Lower leg skin (tissue), 3 donors: ENCODE measurements around the gene TMED9.

Experiments used
- POLR2A ChIP-seq, 2 donors: fragments of 450-650 bp; IDR thresholded peaks; one replicate each; pipeline ENCODE4 v1.6.1; 2016 to 2017; ENCODE audit warnings: antibody characterized with exemption in 2 of 2, mild to moderate bottlenecking in 1 of 2, moderate library complexity in 1 of 2
- TF ChIP-seq, protein P1 (sequence below), 3 donors: fragments of 450-650 bp; IDR thresholded peaks; one replicate each; pipeline ENCODE4 v1.5.1; 2016; ENCODE audit warnings: antibody characterized with exemption in 3 of 3, mild to moderate bottlenecking in 3 of 3, moderate library complexity in 2 of 3

DNA sequence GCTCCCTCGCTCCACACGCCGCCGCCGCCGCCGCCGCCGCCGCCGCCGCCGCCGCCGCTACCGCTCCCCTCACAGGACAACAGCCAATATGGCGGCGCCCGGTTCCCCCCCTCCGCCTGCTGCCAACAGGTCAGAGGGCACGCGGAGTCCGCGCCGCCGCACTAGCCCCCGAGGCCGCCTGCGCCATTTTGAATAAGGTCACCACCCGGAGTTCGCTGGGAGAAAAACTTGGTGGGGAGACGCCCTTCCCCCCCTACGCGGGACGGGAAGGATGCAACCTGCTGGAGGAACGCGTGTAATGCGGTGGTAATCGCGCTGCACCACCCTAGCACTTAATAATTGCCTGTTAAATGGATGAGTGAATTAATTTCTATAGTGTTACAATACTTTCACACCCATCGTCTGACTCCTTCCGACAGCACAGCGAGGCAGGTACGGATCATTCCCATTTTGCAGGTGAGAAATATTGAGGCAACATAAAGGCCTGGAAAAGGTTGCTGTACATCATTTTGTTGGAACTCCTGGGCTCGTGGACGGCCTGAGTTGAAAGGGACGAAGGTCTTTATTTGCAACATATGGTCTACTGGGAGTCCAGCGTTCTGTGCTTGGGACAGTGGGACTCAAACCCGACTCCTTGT lies 37.4 kb upstream of the TMED9 start, which contains the start of gene FAM193B:
- TF ChIP-seq, protein P1, sequence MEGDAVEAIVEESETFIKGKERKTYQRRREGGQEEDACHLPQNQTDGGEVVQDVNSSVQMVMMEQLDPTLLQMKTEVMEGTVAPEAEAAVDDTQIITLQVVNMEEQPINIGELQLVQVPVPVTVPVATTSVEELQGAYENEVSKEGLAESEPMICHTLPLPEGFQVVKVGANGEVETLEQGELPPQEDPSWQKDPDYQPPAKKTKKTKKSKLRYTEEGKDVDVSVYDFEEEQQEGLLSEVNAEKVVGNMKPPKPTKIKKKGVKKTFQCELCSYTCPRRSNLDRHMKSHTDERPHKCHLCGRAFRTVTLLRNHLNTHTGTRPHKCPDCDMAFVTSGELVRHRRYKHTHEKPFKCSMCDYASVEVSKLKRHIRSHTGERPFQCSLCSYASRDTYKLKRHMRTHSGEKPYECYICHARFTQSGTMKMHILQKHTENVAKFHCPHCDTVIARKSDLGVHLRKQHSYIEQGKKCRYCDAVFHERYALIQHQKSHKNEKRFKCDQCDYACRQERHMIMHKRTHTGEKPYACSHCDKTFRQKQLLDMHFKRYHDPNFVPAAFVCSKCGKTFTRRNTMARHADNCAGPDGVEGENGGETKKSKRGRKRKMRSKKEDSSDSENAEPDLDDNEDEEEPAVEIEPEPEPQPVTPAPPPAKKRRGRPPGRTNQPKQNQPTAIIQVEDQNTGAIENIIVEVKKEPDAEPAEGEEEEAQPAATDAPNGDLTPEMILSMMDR (IDR thresholded peaks at IDR 0.05) = no peak
- TF ChIP-seq POLR2A (IDR thresholded peaks at IDR 0.05) = no peak
